ENCODE results near the gene MYCBP2.
A peak's percentile ranks its signal among the peaks of the same experiment; 100 is the strongest.
"Not testable (repeated sequence)": the region's sequence is repeated elsewhere in the genome, so short reads cannot be mapped to it uniquely, and the experiment has no call there.

MYCBP2 gene

DNA sequence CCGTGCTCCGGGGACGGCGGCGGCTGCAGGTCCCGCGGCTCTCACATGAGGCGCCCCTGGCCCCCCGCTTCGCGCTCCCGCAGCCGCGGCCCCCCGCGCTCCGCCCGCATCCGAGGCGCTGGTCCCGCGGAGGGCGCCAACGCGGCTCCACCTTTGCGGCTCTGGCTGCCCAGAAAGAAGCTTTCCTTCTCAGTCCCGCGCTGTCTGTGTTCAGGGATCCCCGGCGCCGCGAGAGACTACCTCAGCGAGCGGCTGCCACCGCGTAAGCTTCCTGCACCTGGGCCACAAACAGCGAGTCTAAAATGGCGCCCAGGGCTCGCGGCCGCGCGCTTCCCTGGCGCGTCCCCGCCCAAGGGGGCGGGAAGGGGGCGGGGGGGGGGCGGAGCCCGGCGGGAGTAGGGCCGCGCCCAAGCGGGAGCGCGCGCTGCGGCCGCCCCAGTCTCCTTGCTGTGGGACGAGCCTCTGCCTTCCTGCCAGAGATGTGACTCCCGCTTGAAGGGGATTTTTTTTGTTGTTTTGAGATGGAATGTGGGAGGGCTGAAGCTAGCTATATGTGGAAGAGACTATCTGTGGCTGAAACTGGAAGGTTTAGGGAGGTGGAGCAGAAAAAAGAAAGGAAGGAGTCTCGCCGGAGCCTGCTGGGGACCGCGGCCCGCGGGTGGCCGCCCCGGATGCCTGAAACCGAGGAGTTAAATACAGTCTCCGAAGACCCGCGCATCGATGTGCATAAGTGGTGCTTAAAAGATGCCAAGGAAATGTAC is 299.9 kb downstream of the MYCBP2 start, which contains the start of gene FBXL3:
TSS of gene FBXL3 (minus strand) at position 299 of the 761 bp plus-strand sequence. CDS start 5,299 bp downstream, outside the sequence.
- DNase-seq, result peak; percentile 34 to 95 (median 80)

GRCh38 chr13:77026255-77026860 is 300.5 kb downstream of the MYCBP2 start:
- peak in 13 of 14 donors; percentile 16 to 85 (median 69) for DNase-seq

DNA sequence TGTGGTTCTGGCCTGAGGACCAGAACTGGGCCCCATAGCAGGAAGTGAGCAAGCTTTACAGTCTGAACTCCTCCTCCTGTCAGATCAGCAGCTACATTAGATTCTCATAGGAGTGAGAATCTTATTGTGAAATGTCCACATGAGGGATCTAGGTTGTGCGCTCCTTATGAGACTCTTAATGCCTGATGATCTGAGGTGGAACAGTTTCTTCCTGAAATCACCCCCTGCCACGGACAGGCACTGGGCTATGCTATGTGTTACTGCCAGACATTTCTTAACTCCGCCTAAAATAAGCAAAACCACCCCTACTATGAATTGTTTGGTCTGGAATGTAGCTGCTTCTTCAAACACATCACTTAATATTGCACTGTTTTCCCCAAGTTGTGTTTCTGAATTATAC is 304.6 kb downstream of the MYCBP2 start:
- peak in 1 of 14 donors; percentile 15 for DNase-seq

DNA sequence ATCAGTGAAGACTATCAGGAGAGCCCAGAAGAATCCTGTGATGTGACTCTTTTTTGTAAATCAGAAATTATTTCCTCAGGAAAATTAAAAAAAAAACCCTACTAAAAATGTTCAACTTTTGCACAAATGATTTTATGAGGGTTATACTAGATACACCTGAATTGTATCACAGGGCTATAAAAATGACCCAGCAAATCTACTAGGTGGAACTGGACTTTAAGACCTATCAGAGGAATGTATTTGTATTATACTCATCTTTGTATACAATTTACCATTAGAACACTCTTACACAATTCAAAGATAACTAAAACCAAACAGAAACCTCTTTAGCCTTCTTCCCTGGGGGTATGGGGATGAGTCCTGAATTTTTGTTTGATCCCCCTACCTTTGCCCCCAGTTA is 307.1 kb downstream of the MYCBP2 start:
- DNase-seq, result no peak

GRCh38 chr13:77016888-77017623 is 309.8 kb downstream of the MYCBP2 start:
- DNase-seq, result no peak

DNA sequence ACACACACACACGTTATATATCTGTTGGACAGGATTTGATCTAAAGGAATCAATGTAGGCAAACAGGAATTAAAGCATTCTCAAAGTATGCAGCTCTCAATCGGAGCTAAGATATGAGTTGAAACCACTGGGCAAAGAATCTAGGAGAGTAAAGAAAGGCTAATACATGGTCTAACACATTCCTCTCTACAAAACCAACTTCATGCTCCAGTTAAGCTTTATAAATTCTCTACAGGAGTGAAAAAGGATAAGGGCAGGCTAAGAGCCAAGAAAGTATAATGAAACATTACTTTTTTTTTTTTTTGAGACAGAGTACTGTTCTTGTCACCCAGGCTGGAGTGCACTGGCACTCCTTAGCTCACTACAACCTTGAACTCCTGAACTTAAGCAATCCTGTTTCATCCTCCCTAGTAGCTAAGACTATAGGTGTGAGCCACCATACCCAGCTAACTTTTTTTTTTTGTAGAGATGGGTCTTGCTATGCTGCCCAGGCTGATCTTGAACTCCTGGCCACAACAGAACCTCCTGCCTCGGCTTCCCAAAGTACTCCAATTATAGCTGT is 310.6 kb downstream of the MYCBP2 start:
- DNase-seq, result no peak

DNA sequence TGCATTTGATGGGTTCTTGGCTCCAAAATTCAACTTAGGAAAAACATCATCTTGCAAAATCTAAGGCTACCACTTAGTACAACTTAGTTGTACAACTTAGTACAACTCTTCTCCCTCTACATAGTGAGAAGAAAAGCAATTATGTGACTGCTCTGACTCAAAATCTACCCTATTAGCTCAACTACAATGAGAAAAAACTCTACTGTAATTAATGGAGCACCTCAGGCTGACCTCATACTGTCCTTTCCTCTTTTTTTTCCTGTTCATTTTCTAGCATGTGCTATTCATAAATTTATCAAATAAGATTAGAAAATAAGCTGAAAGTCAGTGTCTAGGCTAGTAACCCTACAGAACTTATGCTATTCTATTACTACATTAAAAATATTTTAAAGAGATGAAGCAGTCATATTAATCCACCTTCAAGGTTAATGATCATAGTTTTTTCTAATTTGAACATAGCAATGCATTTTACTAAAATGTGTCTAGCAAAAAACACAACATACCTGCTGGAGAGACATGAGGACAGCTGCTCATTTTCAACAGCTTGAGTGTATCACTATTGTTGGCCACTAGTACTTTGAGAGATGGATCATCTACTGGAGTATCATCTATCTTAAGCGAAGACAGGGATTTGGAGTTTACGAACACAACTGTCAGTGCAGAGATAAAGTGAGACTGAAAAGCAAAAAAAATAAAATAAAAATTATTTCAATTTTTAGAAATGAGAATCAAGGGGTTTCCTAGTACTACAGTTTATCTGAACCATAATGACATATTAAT is 311.8 kb downstream of the MYCBP2 start:
- DNase-seq, result no peak

DNA sequence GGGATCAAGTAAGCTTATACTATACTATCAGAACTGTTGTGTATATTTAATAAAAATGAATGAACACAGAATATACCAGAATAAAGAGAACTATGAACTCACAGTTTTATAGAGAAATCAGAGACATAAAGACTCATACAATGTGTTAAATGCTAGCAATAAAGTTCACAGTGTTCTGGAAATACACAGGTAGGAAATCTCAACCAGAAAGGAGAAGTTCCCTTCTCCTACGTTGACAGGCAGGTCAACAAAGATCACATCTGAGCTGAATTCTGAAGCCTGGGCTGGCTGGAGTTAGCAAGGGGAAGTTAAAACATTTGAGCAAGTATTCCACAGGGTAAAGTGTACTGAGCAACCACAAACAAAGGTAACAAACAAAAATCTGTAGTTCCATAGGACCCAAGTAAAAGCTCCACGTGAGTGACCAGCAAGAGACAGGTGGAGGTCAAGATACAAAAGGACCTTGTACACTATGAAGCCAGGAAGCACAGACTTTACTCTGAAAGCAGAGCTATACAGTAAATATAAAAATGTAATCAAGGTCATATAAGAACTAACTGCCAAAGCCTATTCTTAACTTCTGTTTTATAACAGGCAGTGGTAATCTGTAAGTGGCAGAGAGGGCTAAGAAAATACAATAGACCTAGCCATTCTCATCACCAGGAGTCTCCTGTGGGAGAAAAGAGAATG is 312.9 kb downstream of the MYCBP2 start:
- DNase-seq, result no peak

DNA sequence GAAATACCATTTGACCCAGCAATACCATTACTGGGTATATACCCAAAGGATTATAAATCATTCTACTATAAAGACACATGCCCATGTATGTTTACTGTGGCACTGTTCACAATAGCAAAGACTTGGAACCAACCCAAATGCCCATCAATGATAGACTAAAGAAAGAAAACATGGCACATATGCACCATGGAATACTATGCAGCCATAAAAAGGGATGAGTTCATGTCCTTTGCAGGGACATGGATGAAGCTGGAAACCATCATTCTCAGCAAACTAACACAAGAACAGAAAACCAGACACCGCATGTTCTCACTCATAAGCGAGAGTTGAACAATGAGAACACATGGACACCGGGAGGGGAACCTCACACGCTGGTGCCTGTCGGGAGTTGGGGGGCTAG is 317.2 kb downstream of the MYCBP2 start:
- DNase-seq, result not testable (repeated sequence)

GRCh38 chr13:77009011-77009410 is 317.9 kb downstream of the MYCBP2 start:
- DNase-seq, result no peak

DNA sequence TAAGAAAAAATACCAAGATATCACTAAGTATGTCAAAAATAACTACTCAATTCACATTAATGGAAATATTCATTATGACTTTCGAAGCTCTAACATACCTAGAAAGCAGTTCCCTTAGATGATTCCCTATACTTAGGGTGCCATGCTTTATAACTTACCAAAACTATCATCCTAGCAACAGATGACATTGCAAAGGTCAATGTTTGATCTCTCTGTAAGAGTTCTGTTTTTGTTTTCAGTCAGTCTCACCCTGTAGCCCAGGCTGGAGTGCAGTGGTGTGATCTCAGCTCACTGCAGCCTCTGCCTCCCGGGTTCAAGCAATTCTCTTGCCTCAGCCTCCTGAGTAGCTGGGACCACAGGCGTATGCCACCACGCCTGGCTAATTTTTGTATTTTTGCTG is 318.6 kb downstream of the MYCBP2 start:
- not testable (repeated sequence) for DNase-seq

DNA sequence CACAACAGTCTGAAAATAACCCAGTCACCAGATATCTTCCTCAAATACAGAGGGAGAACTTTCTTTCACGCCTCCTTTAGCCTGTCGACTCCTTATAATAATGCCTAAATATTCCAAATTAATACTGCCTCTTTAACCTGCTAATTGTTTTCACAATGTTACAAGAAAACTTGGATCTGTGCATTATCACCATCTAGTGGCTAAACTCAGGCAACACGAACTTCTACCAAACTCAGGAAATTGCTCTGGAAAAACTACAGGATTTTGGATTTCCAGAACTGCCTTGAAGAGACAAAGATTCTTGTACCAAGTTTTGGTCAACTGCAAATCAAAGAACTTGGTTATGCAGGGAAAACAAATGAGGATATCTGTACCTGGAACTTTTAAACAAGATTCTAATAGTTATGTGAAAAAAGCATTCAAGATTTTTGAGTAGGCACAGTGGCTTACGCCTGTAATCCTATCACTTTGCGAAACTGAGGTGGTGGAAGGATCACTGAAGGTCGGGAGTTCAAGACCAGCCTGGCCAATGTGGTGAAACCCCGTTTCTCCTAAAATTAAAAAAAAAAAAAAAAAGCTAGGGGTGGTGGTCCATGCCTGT is 324.2 kb downstream of the MYCBP2 start:
- peak in 1 of 14 donors; percentile 15 for DNase-seq

DNA sequence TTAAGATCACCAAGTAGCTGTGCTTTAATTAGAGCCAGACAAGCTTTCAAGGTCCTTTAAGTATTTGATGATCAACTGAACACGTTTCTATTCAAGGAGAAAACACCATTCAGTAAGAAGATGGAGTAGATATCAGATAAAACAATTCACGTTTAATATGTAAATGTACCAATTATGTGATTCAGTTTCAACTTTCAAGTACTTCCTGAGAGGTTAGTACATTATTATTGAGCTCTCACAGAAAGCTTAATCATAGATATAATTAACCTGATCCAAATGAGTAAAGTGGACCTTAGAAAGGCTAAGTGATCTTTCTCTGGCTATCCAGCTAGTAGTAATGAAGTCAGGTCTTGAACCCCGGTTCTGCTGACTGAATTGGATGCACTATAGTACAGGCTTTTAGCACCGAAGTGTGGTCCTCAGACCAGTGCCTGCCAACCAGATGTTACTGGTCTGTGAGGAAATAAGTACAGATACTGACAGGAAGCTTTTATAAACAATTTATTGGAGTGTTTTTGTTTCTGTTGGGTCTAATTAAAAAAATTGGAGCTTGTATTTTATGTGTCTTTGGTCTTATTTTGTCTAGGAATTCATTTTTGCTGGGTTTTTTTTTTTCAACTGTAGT is 324.8 kb downstream of the MYCBP2 start:
- no peak for DNase-seq

- no peak for DNase-seq
Measured at GRCh38 chr13:77001540-77001939, 325.4 kb downstream of the MYCBP2 start.

DNA sequence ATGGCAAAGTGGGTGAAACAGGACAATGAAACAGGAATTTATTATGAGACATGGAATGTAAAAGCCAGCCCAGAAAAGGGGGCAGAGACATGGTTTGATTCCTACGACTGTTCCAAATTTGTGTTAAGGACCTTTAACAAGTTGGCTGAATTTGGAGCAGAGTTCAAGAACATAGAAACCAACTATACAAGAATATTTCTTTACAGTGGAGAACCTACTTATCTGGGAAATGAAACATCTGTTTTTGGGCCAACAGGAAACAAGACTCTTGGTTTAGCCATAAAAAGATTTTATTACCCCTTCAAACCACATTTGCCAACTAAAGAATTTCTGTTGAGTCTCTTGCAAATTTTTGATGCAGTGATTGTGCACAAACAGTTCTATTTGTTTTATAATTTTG is 326.4 kb downstream of the MYCBP2 start:
- DNase-seq, result no peak

Data from C1 segment of cervical spinal cord (tissue), 14 donors.